ENCODE measurements around the gene ZBTB40.

DNA sequence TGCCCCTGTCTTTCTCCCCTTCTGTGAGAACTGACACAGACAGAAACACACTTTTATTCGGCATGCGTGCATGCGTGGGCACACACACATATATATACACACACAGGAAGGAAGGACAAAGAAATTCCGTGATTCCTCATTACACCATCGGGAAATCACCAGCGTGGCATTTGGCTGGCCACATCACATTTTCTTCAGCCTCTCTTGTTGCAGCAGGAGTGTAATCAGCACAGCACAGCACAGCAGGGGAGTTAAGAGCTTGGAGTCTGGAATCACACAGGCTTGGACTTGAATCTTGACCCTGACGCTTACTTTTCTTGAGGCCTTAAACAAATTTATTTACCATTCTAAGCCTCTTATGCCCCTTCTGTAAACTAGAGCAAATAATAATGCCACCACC lies 66.3 kb downstream of the ZBTB40 start:
- TF ChIP-seq, protein P1, sequence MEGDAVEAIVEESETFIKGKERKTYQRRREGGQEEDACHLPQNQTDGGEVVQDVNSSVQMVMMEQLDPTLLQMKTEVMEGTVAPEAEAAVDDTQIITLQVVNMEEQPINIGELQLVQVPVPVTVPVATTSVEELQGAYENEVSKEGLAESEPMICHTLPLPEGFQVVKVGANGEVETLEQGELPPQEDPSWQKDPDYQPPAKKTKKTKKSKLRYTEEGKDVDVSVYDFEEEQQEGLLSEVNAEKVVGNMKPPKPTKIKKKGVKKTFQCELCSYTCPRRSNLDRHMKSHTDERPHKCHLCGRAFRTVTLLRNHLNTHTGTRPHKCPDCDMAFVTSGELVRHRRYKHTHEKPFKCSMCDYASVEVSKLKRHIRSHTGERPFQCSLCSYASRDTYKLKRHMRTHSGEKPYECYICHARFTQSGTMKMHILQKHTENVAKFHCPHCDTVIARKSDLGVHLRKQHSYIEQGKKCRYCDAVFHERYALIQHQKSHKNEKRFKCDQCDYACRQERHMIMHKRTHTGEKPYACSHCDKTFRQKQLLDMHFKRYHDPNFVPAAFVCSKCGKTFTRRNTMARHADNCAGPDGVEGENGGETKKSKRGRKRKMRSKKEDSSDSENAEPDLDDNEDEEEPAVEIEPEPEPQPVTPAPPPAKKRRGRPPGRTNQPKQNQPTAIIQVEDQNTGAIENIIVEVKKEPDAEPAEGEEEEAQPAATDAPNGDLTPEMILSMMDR (conservative IDR thresholded peaks at IDR 0.05; ENCODE audit: low read length), result no peak
- TF ChIP-seq EZH2phosphoT487 (IDR thresholded peaks at IDR 0.05; ENCODE audit: borderline replicate concordance), result no peak
